Stimulated activated naive B cell treated with anti-CD40 and anti-IgM and Interleukin-4, amounts not matched to agents 10 μg/mL and 1 μg/mL and 100 μg/mL, for 72 hours (primary cell): Measurements from ENCODE around the gene COL4A3.

Experiments used
- ATAC-seq, 2 donors: fragments of 150-1000 bp; cut with Tn5 transposase; replicated peaks; 2 replicates each; pipeline ENCODE4 v1.10.0; 2021; ENCODE audit warnings: moderate library complexity in 1 of 2
- DNase-seq: peaks from one replicate; pipeline ENCODE4 v3.0.0; 2021
- H3K27ac Mint-ChIP-seq: one replicate; pipeline ENCODE4 v1.8.0; 2022; ENCODE audit warnings: mild to moderate bottlenecking, mixed read lengths
- H3K27me3 Mint-ChIP-seq, 2 donors: one replicate each; pipeline ENCODE4 v1.8.0; 2022; ENCODE audit warnings: mixed read lengths in 2 of 2
- H3K36me3 Mint-ChIP-seq, 2 donors: one replicate each; pipeline ENCODE4 v1.8.0; 2022; ENCODE audit warnings: mixed read lengths in 2 of 2, mild to moderate bottlenecking in 1 of 2
- H3K4me1 Mint-ChIP-seq, 2 donors: one replicate each; pipeline ENCODE4 v1.8.0; 2022; ENCODE audit warnings: mixed read lengths in 2 of 2, mild to moderate bottlenecking in 1 of 2
- H3K4me3 Mint-ChIP-seq, 2 donors: one replicate each; pipeline ENCODE4 v1.8.0; 2022; ENCODE audit warnings: mild to moderate bottlenecking in 2 of 2, mixed read lengths in 2 of 2, moderate library complexity in 1 of 2
- H3K9me3 Mint-ChIP-seq, 2 donors: one replicate each; pipeline ENCODE4 v1.8.0; 2022; ENCODE audit warnings: mixed read lengths in 2 of 2, mild to moderate bottlenecking in 1 of 2

Gene COL4A3

GRCh38 chr2:227256605-227257004 lies 92.2 kb downstream of the COL4A3 start:
- peaks cover 0 to 9% of the 10 kb centered on the region in 2 donors for H3K36me3 Mint-ChIP-seq
- no peak for DNase-seq
- no peak overlapping the region for H3K4me3 Mint-ChIP-seq
- no peaks in the 10 kb centered on the region for H3K27me3 Mint-ChIP-seq
- no peak overlapping the region for H3K27ac Mint-ChIP-seq
- peaks cover 6 to 7% of the 10 kb centered on the region in 2 donors for H3K4me1 Mint-ChIP-seq
- H3K9me3 Mint-ChIP-seq = no peaks in the 10 kb centered on the region
- ATAC-seq = no peak

- Mint-ChIP-seq H3K27ac (no peak overlapping the region), H3K9me3 (no peaks in the 10 kb centered on the region), H3K4me3 (no peak overlapping the region), H3K27me3 (no peaks in the 10 kb centered on the region), H3K4me1 (peaks cover 6 to 7% of the 10 kb centered on the region in 2 donors), H3K36me3 (peaks cover 0 to 9% of the 10 kb centered on the region in 2 donors)
- ATAC-seq (no peak), DNase-seq (no peak)
Observed at GRCh38 chr2:227257820-227258219, 93.4 kb downstream of the COL4A3 start.

DNA sequence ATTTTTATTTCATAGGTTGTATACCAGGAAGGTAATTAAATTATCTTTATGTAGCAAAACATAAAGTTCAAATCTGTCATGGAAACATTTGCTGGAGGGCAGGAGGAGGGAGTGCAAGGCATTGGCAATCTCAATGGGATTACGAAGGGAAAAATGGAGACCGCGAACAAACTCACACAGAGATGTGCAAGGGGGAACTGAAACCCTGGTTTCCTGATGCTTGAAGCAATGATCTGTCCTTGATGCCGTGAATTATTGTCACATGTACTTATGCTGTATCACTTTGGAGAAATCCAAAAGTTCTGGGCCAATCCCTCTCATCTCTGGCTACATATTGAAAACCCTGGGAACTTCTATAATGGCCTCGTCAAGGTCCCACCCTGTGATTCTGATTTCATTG lies 95.6 kb downstream of the COL4A3 start:
- no peak overlapping the region for H3K27ac Mint-ChIP-seq
- H3K4me3 Mint-ChIP-seq = no peak overlapping the region
- DNase-seq = no peak
- H3K9me3 Mint-ChIP-seq = no peaks in the 10 kb centered on the region
- ATAC-seq = no peak
- peaks cover 6 to 7% of the 10 kb centered on the region in 2 donors for H3K4me1 Mint-ChIP-seq
- peaks cover 0 to 9% of the 10 kb centered on the region in 2 donors for H3K36me3 Mint-ChIP-seq
- H3K27me3 Mint-ChIP-seq = no peaks in the 10 kb centered on the region

DNA sequence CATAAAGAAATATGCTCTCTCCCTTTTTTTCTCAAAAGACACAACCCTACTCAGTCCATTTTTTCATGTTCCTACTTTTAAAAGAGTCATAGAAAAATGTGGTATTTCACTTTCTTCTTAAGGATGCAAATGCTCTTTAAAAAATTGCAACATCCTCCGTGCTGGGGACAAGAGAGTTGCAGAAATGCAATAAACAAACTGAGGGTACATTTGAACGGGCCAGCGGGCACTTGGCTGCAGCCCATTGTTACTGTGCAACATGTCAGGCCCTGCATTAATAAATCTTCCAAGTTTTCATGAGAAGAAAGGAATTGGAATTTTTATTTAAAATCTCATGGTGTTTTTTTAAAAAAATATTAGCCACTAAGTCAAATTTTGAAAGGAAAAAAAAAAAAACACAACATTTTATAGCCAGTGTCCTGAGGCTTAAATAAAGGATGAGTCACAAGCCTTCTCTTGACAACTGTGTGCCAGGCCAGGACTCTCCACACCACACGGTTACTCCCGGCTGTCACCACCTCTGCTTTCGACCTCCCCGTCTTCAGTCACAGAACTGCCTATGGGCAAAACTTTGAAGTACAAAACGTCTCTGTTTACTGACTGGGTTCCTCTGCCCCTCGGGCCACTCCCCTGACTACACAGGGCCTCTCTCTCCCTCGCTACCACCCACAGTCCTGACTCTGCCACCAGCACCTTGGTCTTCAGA lies 103.1 kb downstream of the COL4A3 start:
- Mint-ChIP-seq H3K4me1 (no peaks in the 10 kb centered on the region), H3K27ac (no peak overlapping the region), H3K4me3 (no peak overlapping the region), H3K9me3 (no peaks in the 10 kb centered on the region), H3K36me3 (peaks cover 0 to 3% of the 10 kb centered on the region in 2 donors), H3K27me3 (peaks cover 0 to 3% of the 10 kb centered on the region in 2 donors)
- no peak for DNase-seq
- ATAC-seq = no peak

DNA sequence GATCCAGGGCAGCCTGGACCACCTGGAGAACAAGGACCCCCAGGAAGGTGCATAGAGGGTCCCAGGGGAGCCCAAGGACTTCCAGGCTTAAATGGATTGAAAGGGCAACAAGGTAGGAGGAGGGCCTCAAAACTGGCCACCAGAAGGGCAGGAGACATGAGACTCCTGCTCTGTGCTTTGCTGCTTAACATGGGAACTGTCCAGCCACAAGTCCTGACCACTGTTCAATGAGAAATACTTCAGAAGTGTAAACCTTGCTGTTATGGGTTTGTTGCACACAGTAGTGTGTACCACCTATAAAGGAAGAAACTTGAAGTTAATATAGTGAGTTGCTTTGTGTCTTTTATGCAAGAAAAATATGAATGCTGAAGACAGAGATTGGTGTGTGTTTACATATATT lies 116.5 kb downstream of the COL4A3 start:
- H3K9me3 Mint-ChIP-seq = peaks cover 5 to 6% of the 10 kb centered on the region in 2 donors
- no peak for DNase-seq
- H3K27me3 Mint-ChIP-seq = no peaks in the 10 kb centered on the region
- ATAC-seq = no peak
- H3K36me3 Mint-ChIP-seq = peaks cover 0 to 9% of the 10 kb centered on the region in 2 donors
- H3K4me1 Mint-ChIP-seq = no peaks in the 10 kb centered on the region
- H3K27ac Mint-ChIP-seq = no peak overlapping the region
- H3K4me3 Mint-ChIP-seq = no peak overlapping the region

GRCh38 chr2:227285741-227286236 lies 121.4 kb downstream of the COL4A3 start:
- Mint-ChIP-seq H3K36me3 (peaks cover 0 to 9% of the 10 kb centered on the region in 2 donors), H3K4me3 (no peak overlapping the region), H3K4me1 (no peaks in the 10 kb centered on the region), H3K27me3 (no peaks in the 10 kb centered on the region), H3K9me3 (peaks cover 5 to 6% of the 10 kb centered on the region in 2 donors), H3K27ac (no peak overlapping the region)
- ATAC-seq = no peak
- no peak for DNase-seq

DNA sequence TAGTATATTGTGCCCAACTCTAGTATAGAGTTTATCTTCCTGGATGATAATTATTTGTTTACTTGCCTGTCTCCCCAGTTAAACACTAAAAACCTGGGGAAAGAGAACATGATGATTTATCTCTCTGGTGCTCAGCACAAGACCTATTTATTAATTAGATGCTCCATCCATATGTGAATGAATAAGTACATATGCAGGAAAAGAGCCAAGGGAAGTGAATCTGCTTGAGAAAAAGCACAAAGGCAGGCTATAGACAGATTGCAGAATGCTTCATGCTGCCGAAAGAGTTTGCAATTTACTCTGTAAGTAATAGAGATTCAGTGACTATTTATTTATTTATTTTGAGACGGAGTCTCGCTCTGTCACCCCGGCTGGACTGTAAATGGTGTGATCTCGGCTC lies 123.3 kb downstream of the COL4A3 start:
- no peak for DNase-seq
- H3K36me3 Mint-ChIP-seq = peaks cover 0 to 8% of the 10 kb centered on the region in 2 donors
- no peaks in the 10 kb centered on the region for H3K4me1 Mint-ChIP-seq
- no peak overlapping the region for H3K27ac Mint-ChIP-seq
- H3K4me3 Mint-ChIP-seq = no peak overlapping the region
- ATAC-seq = no peak
- peaks cover 3 to 4% of the 10 kb centered on the region in 2 donors for H3K9me3 Mint-ChIP-seq
- no peaks in the 10 kb centered on the region for H3K27me3 Mint-ChIP-seq

GRCh38 chr2:227292314-227292713 lies 127.9 kb downstream of the COL4A3 start:
- Mint-ChIP-seq H3K4me1 (no peaks in the 10 kb centered on the region), H3K9me3 (no peaks in the 10 kb centered on the region), H3K27me3 (no peaks in the 10 kb centered on the region), H3K4me3 (no peak overlapping the region), H3K36me3 (peaks cover 0 to 3% of the 10 kb centered on the region in 2 donors), H3K27ac (no peak overlapping the region)
- ATAC-seq (no peak), DNase-seq (no peak)

DNA sequence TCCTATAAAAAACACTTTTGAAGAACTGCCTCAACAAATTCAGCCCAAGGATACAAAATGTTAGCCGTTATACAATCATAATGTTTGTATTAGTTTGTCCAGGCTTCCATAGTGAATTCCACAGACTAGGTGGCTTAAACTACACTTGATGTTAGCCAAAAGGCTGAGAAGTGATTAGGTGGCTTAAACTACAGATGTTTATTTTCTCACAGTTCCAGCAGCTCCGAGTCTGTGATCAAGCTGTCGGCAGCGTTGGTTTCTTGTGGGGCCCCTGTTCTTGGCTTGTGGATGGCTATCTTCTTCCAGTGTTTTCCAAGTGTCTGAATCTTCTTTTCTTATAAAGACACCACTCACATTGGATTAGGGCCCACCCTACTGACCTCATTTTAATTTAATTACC lies 129.1 kb downstream of the COL4A3 start:
- Mint-ChIP-seq H3K4me3 (no peak overlapping the region), H3K27ac (no peak overlapping the region), H3K36me3 (peaks cover 0 to 5% of the 10 kb centered on the region in 2 donors), H3K4me1 (no peaks in the 10 kb centered on the region), H3K9me3 (no peaks in the 10 kb centered on the region), H3K27me3 (no peaks in the 10 kb centered on the region)
- ATAC-seq (no peak), DNase-seq (no peak)

- Mint-ChIP-seq H3K4me1 (no peaks in the 10 kb centered on the region), H3K9me3 (no peaks in the 10 kb centered on the region), H3K27ac (no peak overlapping the region), H3K36me3 (peaks cover 0 to 14% of the 10 kb centered on the region in 2 donors), H3K4me3 (no peak overlapping the region), H3K27me3 (no peaks in the 10 kb centered on the region)
- DNase-seq (no peak), ATAC-seq (no peak)
Observed at GRCh38 chr2:227295806-227296205, 131.4 kb downstream of the COL4A3 start.

DNA sequence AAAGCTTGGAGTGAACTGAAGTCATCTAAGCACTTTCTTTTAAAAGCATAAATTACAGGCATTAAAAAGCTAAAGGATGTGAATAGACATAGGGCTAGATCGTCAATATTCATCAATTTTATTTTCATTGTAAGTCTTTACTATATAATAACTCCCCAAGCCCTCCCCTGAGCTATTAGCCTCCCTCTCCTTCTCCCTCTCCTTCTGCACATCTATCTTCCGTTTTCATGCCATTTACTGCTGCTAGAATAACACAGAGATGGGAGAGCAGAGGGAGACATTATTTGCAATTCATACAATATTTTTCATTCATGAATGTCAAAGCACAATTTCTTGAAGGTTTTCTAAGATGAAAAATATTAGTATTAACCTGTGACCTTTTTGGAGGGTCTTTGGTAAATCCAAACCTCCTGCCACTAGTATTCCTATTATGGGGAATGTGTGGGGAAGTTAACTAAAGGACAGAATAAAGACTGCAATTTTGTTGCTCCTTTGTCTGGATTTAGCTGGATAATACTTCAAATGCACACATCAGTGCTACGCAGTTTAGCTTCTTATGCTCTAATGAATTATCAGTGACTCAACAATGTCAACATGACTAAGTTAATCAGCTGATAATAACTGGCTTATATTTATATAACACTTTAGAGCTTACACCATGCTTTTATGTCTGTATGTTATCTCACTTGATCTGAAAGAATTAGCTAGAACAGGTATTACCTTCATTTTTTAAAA lies 132.4 kb downstream of the COL4A3 start:
- H3K9me3 Mint-ChIP-seq = no peaks in the 10 kb centered on the region
- H3K4me3 Mint-ChIP-seq = no peak overlapping the region
- no peak for ATAC-seq
- DNase-seq = no peak
- H3K36me3 Mint-ChIP-seq = peaks cover 3 to 14% of the 10 kb centered on the region in 2 donors
- no peaks in the 10 kb centered on the region for H3K4me1 Mint-ChIP-seq
- no peaks in the 10 kb centered on the region for H3K27me3 Mint-ChIP-seq
- no peak overlapping the region for H3K27ac Mint-ChIP-seq

GRCh38 chr2:227301523-227301922 lies 137.1 kb downstream of the COL4A3 start:
- DNase-seq (no peak), ATAC-seq (no peak)
- Mint-ChIP-seq H3K36me3 (peaks cover 3 to 12% of the 10 kb centered on the region in 2 donors), H3K27me3 (no peaks in the 10 kb centered on the region), H3K4me1 (no peaks in the 10 kb centered on the region), H3K9me3 (no peaks in the 10 kb centered on the region), H3K4me3 (no peak overlapping the region), H3K27ac (no peak overlapping the region)

DNA sequence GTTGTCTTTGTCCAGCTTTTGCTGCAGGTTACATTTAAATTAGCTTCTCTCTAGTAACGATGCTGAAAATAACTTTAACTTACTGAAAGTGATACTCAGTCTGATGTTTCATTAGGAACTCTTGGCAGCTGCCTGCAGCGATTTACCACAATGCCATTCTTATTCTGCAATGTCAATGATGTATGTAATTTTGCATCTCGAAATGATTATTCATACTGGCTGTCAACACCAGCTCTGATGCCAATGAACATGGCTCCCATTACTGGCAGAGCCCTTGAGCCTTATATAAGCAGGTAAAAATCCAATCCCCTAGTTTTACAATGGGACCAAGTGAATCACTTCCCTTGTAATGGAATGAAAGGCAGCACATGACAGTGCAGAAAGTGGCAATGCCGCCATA lies 144.4 kb downstream of the COL4A3 start:
- H3K4me1 Mint-ChIP-seq = no peaks in the 10 kb centered on the region
- ATAC-seq (no peak), DNase-seq (no peak)
- H3K36me3 Mint-ChIP-seq = no peaks in the 10 kb centered on the region
- H3K27me3 Mint-ChIP-seq = no peaks in the 10 kb centered on the region
- H3K27ac Mint-ChIP-seq = no peak overlapping the region
- no peaks in the 10 kb centered on the region for H3K9me3 Mint-ChIP-seq
- H3K4me3 Mint-ChIP-seq = no peak overlapping the region

DNA sequence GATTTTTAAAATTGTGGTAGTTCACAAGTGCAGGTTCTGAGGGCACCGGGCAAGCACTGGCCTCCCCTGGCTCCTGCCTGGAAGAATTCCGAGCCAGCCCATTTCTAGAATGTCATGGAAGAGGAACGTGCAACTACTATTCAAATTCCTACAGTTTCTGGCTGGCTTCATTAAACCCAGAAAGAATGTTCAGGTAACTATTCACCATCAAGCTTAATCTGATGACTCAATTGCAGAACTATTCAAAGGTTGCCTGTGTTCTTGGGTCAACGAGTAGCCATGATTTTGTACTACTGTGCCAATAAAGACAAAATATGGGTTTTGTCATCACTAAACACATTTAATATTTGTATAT lies 146.3 kb downstream of the COL4A3 start:
- Mint-ChIP-seq H3K4me3 (no peak overlapping the region), H3K27ac (no peak overlapping the region), H3K4me1 (no peaks in the 10 kb centered on the region), H3K9me3 (no peaks in the 10 kb centered on the region), H3K36me3 (no peaks in the 10 kb centered on the region), H3K27me3 (no peaks in the 10 kb centered on the region)
- DNase-seq (no peak), ATAC-seq (no peak)

DNA sequence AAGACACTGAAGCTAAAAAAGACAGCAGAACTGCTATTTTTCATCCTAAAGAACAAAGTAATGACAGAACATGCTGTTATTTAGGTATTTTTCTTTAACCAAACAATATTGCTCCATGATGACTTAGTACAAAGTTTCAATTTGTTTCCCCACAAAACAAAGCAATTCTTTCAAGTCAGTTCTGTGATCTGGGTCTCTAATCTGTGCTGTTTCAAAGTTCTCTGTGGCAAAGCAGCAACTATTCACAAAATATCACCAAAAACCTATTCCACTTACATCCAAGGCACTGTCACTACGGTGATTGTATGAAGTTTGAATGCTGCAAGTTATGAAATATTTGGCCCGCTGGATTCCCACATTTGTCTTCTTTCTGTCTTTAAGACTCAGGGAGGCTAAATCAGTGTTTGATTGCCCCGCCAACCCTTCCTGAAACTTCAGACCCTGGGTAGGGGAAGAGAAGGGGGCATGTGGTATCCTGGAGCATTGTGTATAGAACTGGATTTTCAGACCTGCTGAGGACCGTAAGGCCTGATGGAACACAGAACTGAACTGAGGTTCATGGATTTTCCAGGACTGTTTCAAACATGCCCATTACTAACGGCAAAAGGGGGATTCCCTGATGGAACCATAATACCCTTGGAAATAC lies 147.6 kb downstream of the COL4A3 start:
- Mint-ChIP-seq H3K4me3 (no peak overlapping the region), H3K27ac (no peak overlapping the region), H3K27me3 (peaks cover 0 to 2% of the 10 kb centered on the region in 2 donors), H3K4me1 (no peaks in the 10 kb centered on the region), H3K9me3 (no peaks in the 10 kb centered on the region), H3K36me3 (no peaks in the 10 kb centered on the region)
- ATAC-seq (no peak), DNase-seq (no peak)
